ENCODE measurements around the gene RIN1.

The RIN1 gene

DNA sequence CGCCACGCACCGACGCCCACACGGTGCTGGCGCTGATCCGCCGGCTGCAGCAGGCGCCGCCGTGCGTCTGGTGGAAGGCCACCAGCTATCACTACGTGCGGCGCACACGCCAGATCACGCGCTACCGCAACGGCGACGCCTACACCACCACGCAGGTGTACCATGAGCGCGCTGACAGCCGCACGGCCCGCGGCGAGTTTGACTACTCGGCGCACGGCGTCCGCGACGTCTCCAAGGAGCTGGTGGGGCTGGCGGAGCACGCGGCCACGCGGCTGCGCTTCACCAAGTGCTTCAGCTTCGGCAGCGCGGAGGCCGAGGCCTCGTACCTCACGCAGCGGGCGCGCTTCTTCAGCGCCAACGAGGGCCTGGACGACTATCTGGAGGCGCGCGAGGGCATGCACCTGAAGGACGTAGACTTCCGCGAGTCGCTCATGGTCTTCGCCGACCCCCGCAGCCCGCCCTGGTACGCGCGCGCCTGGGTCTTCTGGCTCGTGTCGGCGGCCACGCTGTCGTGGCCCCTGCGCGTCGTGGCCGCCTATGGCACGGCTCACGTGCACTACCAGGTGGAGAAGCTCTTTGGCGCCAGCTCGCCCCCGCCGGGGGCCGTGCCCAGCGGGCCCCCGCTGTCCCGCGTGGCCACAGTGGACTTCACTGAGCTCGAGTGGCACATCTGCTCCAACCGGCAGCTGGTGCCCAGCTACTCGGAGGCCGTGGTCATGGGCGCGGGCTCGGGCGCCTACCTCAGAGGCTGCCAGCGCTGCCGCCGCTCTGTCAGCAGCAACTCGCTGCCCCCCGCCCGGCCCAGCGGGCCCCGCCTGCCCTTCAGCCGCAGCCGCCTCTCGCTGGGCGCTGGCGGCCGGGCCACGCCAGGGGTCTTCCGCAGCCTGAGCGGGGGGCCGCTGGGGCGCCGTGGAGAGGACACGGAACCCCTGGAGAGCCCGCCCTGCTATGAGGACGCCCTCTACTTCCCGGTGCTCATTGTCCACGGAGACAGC lies 41.3 kb downstream of the RIN1 start:
- no peak for DNase-seq (ENCODE audit: low read depth)

DNA sequence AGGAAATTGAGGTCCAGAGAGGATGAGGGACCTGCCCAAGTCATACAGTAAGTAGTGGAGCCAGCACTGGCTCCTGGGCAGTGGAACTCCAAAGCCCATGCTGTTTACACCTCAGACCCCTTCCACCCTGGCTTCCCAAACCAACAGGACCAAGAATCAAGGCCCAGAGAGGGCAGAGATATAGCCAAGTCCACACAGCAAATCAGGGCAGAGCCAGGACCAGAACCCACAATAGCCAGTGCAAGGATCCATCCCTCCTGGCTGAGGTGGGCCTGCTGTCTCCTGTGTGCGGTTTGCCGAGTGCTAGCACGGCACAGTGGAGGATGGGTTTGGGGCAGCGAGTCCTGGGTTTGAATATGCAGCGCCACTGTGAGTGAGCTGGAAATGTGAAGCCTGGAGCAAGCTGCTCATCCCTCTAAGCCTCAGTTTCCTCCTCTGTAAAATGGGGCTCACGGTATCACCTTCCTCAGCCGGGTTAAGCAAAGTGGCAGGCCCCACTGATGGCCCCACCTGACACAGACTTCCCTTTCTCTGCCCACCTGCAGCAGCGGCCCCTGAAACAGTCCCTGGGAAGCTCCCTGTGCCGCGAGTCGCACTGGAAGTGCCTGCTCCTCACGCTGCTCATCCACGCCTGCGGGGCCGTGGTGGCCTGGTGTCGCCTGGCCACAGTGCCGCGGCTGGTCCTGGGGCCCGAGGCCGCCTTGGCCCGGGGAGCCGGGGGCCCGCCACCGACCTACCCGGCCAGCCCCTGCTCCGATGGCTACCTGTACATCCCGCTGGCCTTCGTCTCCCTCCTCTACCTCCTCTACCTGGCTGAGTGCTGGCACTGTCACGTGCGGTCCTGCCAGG lies 42.2 kb downstream of the RIN1 start:
- DNase-seq (ENCODE audit: low read depth) = no peak

DNA sequence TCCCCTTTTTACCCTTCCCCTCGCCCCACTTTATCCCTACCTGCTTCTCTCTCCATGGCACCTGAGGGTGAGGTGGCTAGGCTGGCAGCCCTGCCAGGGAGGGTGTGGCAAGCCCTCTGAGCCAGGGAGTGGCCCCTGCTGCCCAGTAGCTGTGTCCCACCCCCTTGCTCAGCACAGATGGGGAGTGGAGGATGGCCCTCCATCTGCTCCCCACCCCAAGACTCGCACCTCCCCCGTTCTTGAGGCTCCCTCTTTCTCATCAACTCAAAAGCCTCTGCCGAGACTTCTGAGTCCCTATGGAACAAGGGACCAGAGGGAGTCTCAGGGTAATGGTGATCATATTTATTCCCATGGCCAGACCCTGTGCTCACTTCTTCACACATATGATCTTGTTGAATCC lies 42.9 kb downstream of the RIN1 start:
- no peak for DNase-seq (ENCODE audit: low read depth)

DNA sequence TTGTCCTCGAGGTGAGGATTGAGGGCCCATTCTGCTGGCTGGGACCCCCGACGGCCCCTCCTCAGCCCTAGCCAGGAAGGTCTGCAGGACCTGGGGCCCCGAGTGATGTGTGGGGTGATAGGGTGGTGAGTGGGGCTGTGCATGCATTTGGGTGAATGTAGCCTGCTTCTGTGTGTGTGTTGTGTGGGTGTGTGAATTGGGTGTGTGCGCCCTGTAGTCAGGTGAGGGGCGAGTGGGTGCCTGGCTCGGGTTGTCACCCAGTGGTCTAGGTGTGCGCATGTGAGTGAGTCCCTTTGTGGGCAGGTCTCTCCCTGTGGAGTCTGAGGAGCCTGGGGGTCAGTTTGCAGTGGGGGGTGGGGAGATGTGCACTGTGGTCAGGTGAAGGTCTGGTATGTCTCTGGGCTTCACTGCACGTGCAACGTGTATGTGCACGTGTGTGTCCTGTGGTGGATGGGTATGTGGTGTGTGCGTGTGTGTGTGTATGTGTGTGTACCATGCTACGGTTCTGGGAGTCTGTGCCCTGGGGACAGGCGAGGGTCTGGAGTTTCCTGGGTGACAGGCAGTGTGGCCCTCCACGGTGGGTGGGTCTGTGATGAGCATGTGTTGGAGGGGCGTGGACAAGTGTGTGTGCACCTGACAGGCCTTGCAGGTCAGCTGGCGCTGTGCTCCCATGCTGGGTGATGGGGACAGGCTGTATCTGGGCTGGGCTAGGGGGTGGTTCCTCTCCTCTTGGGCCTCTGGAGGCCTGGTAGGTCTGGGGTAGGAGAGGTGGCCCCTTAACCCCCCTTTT lies 43.5 kb downstream of the RIN1 start:
- no peak for DNase-seq (ENCODE audit: low read depth)

DNA sequence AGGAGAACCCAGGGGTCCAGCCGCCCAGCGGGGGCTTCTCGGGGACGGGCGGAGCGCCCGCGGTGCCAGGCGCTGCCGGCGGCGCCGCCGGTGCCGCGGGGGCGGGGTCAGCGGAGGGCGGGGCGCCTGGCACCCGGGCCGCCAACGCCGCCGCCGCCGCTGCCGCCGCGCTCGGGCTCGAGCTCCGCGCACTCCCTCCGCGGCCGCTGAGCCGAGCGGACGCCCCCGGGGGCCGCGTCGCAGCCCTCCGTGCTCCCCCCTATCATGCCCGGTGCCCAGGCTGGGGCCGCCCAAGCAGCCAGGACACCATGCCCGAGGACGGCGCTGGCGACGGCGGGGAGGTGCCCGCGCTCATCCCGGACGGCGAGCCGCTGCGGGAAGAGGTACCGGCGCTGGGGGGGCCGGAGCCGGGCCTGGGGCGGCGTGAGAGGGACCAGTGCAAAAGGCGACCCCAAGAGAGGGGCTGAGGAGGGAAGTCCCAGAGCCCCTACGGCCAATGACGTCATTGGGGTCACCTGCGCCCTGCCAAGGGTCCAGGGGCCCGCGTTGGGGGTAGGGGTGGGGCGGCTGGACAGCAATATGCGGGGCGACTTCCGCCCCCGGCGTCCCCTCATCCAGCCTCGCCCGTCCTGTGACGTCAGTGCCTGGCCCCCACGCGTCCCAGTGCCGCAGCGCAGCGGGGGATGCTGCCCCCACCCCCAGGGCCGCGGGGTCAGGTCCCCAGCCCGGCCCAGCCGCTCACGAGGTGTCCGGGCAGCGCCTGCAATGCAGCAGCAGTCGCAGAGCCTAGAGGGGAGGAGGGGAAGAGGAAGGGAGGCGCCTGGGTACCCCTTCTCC lies 44.3 kb downstream of the RIN1 start, which contains the start of gene TMEM151A:
TSS of gene TMEM151A (plus strand) at position 189 of the 837 bp plus-strand sequence. CDS start at position 309, 120 bp downstream.
- no peak for DNase-seq (ENCODE audit: low read depth)

DNA sequence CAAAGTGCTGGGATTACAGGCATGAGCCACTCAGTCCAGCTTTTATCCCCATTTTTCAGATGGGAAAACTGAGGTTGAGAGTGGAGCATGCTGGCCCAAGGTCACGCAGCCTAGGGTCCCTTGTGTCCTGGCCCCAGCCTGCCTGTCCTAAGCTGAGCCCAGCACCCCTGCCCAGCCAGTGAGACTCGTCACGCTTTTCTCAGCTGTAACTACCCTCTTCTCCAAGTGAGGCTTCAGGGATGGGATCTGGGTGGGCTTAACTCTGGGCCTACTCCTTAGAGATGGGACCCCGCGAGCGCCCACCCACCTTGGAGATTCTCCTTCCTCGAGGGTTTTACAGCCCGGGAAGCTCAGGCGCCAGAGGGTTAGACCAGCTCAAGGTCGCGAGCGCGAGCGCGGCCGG lies 44.9 kb downstream of the RIN1 start:
- DNase-seq (ENCODE audit: low read depth) = no peak

DNA sequence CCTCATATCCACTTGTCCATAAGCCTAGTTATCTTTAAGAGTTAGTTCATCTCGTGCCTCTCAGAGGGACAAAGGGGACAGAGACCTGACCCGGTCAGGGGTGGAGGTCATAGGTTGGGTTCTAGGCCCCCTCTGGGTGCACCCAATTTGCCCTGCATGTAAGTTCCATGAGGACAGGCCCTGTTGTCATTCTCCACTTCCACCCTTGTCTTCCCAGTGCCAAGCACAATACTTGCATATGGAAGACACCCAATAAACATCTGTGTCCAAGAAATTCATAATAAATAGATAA lies 46.0 kb downstream of the RIN1 start:
- DNase-seq (ENCODE audit: low read depth) = no peak

DNA sequence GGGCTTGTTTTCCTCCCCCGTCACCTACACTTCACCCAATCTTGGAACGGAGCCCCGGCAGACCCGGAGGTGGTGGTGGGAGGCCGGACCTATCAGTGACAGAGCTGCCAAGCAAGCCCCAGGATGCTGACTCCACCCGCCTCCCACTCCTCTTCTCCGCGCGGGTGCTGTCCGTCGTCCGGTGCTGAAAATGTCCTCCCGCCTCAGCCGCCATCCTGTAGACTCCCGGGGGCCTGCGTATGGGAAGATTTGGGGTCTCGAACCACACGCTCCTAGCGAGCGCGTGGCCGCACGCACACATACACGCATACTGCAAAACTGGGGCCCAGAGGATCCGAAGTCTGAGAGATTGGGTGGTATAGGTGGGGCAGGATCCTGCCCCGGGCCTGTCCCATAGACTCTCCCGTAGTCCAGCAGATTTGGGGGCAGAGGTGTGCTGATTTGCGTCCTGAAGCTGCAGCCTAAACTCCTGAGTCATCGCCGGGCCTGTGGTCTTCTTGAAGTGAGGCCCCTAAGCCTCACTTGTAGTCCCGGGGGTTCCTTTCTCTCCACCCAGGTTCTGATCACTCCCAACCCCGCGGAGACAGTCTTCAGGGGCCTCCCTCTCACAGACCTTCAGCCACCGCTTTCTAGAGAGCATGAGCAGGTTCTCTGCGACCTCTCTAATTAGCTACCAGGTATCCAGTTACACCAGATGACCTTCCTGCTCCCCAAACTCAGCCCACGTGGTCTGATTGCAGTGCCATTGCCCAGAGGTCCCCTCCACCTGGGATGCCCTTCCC lies 46.5 kb downstream of the RIN1 start:
- DNase-seq (ENCODE audit: low read depth) = peak; percentile 69

DNA sequence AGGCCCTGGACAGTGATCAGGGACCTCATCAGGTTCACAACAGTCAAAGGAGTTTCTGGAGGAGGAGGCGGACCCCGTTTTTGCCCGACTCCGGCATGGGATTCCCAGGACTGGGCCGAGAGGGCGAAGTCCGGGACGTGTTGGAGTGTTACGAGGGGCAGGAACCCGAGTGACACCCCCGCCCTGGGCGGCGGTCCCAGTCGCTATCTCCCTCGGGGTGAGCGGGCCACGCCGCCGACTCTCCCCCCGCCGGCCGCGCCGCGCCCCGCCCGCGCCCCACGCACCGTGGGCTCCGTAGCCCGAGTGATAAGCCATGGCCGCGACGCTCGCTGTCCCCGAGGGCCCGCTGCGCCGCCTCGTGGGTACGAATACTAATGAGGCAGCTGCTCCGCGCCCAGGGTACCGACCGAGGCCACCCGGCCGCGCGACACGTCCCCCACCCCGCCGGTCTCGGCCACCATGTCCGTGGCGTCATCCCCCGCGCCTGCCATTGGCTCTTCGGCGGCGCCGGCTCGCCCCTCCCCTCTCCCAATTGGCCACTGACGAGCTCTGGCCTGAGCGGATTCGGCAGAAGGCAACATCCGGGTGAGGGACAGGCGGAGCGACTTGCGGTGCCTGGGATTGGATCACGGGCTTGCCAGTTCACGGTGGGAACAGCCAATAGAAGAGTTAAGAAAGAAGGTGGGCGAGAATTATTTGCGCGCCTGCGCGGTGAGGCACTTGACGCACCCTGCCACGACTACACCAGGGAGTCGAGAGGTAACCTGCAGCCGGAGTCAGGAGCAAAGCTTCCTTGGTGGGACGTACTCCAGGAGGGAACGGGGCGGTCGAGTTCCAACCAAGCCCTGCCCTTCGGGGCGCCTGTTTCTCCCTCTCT lies 47.3 kb downstream of the RIN1 start, which contains the start of gene YIF1A:
TSS of gene YIF1A (minus strand) at position 473 of the 877 bp plus-strand sequence. CDS start at position 315, 158 bp downstream.
- DNase-seq (ENCODE audit: low read depth) = peak; percentile 99

DNA sequence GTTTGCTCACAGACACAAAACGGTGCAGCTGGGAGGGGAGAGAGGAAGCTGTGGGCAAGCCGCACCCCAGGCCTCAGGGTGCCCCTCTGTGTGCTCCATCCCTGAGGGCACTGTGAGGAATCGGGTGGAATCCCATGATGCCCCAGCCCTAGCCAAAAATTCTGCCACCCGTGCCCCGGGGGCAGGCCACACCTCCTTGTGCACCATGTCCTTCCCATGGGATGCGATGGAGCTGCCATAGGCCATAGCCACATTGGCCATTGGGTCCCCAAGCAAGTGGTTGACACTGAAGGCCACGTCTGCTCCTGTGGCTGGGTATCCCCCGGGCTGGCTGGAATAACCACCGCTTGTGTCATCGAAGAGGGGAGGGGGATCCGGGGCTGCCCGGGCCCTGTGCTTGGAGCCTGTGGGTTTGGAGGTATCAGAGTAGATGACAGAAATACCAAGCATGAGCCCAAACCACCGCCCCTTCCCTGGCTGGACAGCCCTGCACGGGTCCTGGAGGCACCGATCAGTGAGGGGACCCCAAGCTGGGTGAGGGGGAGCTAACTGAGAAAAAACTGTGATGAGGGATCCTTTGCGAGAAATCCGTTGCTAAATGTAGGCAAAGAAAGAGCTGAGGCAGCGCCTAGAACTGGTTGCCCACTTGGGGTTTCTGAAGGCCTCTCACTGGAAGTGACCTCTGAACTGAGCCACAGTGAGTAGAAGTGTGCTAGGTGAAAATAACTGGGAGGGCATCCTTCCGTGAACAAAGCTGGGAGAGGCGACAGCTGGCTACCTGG lies 48.2 kb downstream of the RIN1 start:
- DNase-seq (ENCODE audit: low read depth) = no peak

DNA sequence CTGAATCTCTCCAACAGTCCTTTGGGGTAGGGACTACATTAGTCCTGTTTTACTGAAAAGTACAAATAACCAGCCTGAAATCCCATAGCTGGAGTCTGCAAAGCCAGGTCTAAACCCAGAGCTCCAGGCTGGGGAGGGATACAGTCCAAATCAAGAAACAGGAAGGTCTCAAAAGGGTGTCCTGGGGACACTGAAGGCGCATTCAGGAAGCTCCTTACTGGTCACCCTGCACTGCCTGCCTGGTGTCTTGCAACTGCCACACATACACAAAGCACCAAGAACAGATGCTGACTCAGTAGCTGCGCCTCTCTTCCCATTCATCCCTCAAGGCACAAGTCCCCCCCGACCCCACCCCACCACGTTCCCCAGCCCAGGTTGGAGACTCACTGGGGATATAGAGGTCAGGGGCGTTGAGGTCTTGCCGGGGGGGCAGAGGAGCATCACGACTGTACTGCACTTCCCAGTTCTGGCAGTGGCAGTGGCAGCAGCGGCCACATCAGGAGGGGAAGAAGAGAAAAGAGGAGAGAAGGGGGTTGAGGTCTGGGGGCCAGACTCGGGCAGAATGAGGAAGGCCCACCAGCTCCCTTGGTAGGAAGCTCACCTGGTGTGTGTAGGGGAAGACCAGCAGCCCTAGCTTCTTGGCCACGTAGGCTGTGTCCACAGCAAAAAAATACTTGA lies 48.9 kb downstream of the RIN1 start:
- no peak for DNase-seq (ENCODE audit: low read depth)

DNA sequence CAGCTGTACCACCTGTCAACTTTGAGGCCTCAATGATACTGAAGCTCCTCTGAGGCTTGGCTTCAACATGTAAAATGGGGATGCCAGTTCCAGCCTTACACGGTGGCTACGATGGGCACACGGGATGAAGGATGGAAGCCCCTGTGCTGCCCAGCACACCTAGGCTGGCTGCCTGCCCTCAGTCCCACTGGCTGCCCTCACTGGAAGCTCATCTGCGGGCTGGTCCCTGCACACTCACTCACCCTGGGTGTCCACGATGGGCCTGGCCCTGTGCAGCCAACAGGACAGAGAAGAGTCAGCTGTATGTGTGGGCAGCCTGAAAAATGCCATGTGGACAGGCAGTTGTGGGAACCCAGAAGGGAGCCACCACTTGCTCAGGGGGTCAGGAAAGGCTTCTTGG lies 49.5 kb downstream of the RIN1 start:
- DNase-seq (ENCODE audit: low read depth) = no peak

DNA sequence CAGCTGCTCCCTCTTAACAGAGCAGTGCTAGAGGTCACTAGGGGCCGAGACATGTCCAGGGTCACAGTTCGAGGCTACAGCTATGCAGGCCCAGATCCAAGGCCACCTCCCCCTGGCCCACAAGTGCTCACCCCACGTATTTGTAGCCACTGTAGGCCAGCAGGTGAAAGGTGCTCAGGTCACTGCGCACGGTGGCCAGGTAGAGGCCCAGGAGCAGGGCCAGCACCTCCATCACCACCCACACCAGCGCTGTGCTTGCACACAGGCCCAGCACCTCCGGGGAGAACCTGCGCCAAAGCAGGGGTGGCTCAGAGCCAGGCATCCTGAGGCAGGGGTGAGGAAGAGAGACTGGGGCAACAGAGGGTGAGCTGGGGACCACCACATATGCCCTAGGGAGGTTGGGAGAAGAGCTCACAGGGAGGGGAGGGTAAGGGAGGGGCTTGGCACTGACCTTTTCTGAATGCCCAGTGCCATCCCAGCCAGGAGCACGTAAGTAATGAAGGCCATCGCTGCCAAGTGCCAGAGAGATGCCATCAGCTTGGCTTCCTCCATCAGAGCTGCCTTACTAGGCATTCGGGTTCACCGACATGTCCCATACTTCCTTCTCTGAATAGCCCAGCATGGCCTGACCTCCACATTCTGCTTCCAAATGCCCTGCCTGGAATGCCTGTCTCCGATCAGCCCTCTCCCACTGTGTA lies 50.8 kb downstream of the RIN1 start:
- DNase-seq (ENCODE audit: low read depth) = no peak

DNA sequence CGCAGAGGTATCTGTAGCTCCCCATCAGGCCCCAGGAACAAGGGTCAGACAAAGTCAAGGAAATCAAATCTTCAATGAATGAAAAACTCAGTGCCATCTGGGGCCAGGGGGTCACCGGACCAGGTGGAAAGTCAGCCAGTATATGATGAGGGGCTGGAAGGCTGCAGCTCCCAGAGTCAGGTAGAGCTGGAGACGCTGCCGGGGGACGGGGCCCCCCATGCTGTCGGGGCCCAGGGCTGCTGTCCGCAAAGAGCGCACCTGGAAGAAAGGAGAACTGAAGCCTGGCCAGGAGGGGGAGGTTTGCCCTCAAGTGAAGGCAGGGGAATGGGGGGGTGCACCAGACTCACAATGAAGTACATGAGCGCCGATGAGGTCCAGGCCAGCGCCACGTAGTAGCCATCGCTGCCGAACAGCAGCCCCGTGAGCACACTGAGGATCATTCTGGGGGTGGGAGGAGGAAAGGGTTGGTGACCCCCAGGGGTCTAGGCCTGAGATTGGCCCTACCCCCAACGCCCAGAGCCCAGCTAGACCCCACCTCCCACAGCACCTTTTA lies 51.6 kb downstream of the RIN1 start:
- no peak for DNase-seq (ENCODE audit: low read depth)

DNA sequence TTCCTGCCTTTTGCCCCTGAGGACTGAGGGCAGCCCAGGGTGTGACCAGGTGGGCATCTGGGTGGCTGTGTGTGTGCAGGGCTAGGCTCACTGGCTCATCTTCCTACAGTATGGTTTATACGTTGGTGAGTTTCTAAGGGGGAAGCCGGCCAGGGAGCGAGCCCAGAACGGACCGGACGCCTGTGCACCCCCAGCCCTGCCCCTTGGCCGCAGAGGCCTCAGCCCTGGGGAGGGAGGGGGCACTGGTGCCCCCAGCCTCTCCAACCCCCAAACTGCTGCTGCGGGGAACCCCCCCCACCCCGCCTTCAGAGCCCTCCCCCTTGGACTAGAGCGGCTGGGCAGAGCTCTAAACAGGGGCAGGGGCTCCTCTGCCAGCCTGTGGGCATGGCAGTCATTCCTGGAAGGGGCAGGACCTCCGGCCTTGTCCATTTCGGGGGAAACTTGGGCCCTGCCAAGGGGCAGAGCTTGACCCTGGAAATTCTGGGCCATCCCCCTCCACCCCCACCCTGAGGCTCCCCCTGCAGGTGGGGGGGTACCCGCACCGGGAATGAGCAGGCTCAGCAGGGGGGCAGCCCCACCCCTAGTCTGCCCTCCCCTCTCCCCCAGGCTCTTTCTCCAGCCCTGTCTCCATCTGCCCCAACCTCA lies 52.7 kb downstream of the RIN1 start:
- DNase-seq (ENCODE audit: low read depth) = no peak

Measured in T-helper 22 cell (primary cell).